Measurements from ENCODE around the gene SLC24A1.
A peak's percentile ranks its signal among the peaks of the same experiment; 100 is the strongest.

The SLC24A1 gene

GRCh38 chr15:65619626-65620290 is 2.0 kb upstream of the SLC24A1 start:
- DNase-seq = no peak

GRCh38 chr15:65620833-65621232 is 905 bp upstream of the SLC24A1 start:
- no peak for DNase-seq

GRCh38 chr15:65623103-65623502 is 1.4 kb downstream of the SLC24A1 start:
- DNase-seq = no peak

- DNase-seq = no peak
These were observed 5.1 kb downstream of the SLC24A1 start for GRCh38 chr15:65626856-65627255.

- DNase-seq = no peak
These were observed 7.8 kb downstream of the SLC24A1 start for GRCh38 chr15:65629548-65629947.

- no peak for DNase-seq
These were observed 9.0 kb downstream of the SLC24A1 start for GRCh38 chr15:65630760-65631159.

GRCh38 chr15:65631503-65631902 is 9.8 kb downstream of the SLC24A1 start:
- DNase-seq = no peak

GRCh38 chr15:65632780-65633375 is 11.1 kb downstream of the SLC24A1 start:
- DNase-seq = no peak

- no peak for DNase-seq
These were observed 12.0 kb downstream of the SLC24A1 start for GRCh38 chr15:65633752-65634151.

- DNase-seq = no peak
These were observed 12.6 kb downstream of the SLC24A1 start for GRCh38 chr15:65634356-65634755.

- no peak for DNase-seq
These were observed 16.4 kb downstream of the SLC24A1 start for GRCh38 chr15:65638109-65638508.

- peak; percentile 56 for DNase-seq
These were observed 16.9 kb downstream of the SLC24A1 start for GRCh38 chr15:65638681-65639089.

GRCh38 chr15:65639509-65639908 is 17.8 kb downstream of the SLC24A1 start:
- DNase-seq = no peak

GRCh38 chr15:65641768-65642475 is 20.2 kb downstream of the SLC24A1 start:
- DNase-seq = peak; percentile 57

GRCh38 chr15:65642594-65642993 is 20.9 kb downstream of the SLC24A1 start:
- DNase-seq = no peak

GRCh38 chr15:65644282-65644681 is 22.5 kb downstream of the SLC24A1 start:
- DNase-seq = no peak

GRCh38 chr15:65645392-65645791 is 23.7 kb downstream of the SLC24A1 start:
- DNase-seq = no peak

GRCh38 chr15:65646486-65646885 is 24.7 kb downstream of the SLC24A1 start:
- DNase-seq = no peak

- no peak for DNase-seq
These were observed 28.7 kb downstream of the SLC24A1 start for GRCh38 chr15:65650312-65651041.

GRCh38 chr15:65651042-65651322 is 29.2 kb downstream of the SLC24A1 start:
- DNase-seq = no peak

GRCh38 chr15:65651831-65652749 is 30.4 kb downstream of the SLC24A1 start:
- no peak for DNase-seq

GRCh38 chr15:65653341-65653740 is 31.6 kb downstream of the SLC24A1 start:
- DNase-seq = no peak
